WTC11 (cell line): ENCODE results near the gene GPR18. TPM values are rescaled to one million over a fixed set of nuclear protein-coding genes. Genes with fewer than 3 reads are reported as not detected.

ENCODE experiments used
- ATAC-seq: fragments of 200-7000 bp; cut with Tn5 transposase; 2 replicates; pipeline ENCODE4 v1.10.0; 2021; ENCODE audit warnings: mild to moderate bottlenecking, moderate library complexity
- CTCF ChIA-PET: fragments of 300-600 bp; sonication (Branson Sonifier 250); formaldehyde crosslinking; loops from one replicate; lab custom pipeline; 2021; ENCODE audit warnings: antibody characterized with exemption; lab: Charles Lee
- POLR2A ChIA-PET: fragments of 350-600 bp; sonication (Branson Sonifier 250); formaldehyde crosslinking; loops from one replicate; lab custom pipeline; 2021; ENCODE audit warnings: antibody characterized with exemption; lab: Charles Lee
- DNase-seq: peaks from one replicate; pipeline ENCODE4 v3.0.0; 2021; ENCODE audit warnings: low spot score
- H3K27ac Mint-ChIP-seq: 2 replicates; pipeline ENCODE4 v1.8.0; 2021; ENCODE audit warnings: mixed read lengths
- H3K27me3 Mint-ChIP-seq: 2 replicates; pipeline ENCODE4 v1.8.0; 2021; ENCODE audit warnings: low read depth, mild to moderate bottlenecking, moderate library complexity, mixed read lengths
- H3K36me3 Mint-ChIP-seq: 2 replicates; pipeline ENCODE4 v1.8.0; 2021; ENCODE audit warnings: mixed read lengths
- H3K4me1 Mint-ChIP-seq: 2 replicates; pipeline ENCODE4 v1.8.0; 2022; ENCODE audit warnings: mixed read lengths
- H3K4me3 Mint-ChIP-seq: 2 replicates; pipeline ENCODE4 v1.8.0; 2021; ENCODE audit warnings: mild to moderate bottlenecking, moderate library complexity, mixed read lengths
- H3K9me3 Mint-ChIP-seq: 2 replicates; pipeline ENCODE4 v1.8.0; 2021; ENCODE audit warnings: mixed read lengths
- CDX4 ChIP-seq: fragments of 250-450 bp; sonication (Bioruptor Pico); IDR thresholded peaks from 2 replicates; pipeline ENCODE4 v1.9.0; 2021; ENCODE audit warnings: moderate library complexity, mild to moderate bottlenecking, inconsistent platforms, borderline replicate concordance
- CREB1 ChIP-seq: sonication (generic); formaldehyde crosslinking; IDR thresholded peaks from 2 replicates; pipeline ENCODE4 v1.8.0; 2023; ENCODE audit warnings: mild to moderate bottlenecking, missing genetic modification reagents
- E2F4 ChIP-seq: sonication (generic); formaldehyde crosslinking; IDR thresholded peaks from 2 replicates; pipeline ENCODE4 v1.8.1; 2022; ENCODE audit warnings: low read depth, mild to moderate bottlenecking, moderate library complexity, missing genetic modification reagents, borderline replicate concordance
- ETV6 ChIP-seq: sonication (generic); formaldehyde crosslinking; IDR thresholded peaks from 2 replicates; pipeline ENCODE4 v1.8.1; 2022; ENCODE audit warnings: mild to moderate bottlenecking, missing genetic modification reagents
- FOXP4 ChIP-seq: sonication (generic); formaldehyde crosslinking; IDR thresholded peaks from 2 replicates; pipeline ENCODE4 v1.8.0; 2022; ENCODE audit warnings: mild to moderate bottlenecking, missing genetic modification reagents
- GABPB1 ChIP-seq: sonication (generic); formaldehyde crosslinking; IDR thresholded peaks from 2 replicates; pipeline ENCODE4 v1.8.1; 2023; ENCODE audit warnings: mild to moderate bottlenecking, missing genetic modification reagents
- MLX ChIP-seq: sonication (generic); formaldehyde crosslinking; IDR thresholded peaks from 2 replicates; pipeline ENCODE4 v1.8.1; 2023; ENCODE audit warnings: mild to moderate bottlenecking, missing genetic modification reagents, moderate library complexity
- MYBL2 ChIP-seq: sonication (generic); formaldehyde crosslinking; IDR thresholded peaks from 2 replicates; pipeline ENCODE4 v1.8.1; 2023; ENCODE audit warnings: mild to moderate bottlenecking, moderate library complexity, missing genetic modification reagents
- NFATC4 ChIP-seq: fragments of 250-450 bp; sonication (Bioruptor Pico); IDR thresholded peaks from 2 replicates; pipeline ENCODE4 v1.9.0; 2021; ENCODE audit warnings: mild to moderate bottlenecking
- PRDM15 ChIP-seq: sonication (generic); formaldehyde crosslinking; IDR thresholded peaks from 2 replicates; pipeline ENCODE4 v1.8.0; 2022; ENCODE audit warnings: missing genetic modification reagents
- PRRX2 ChIP-seq: fragments of 250-450 bp; sonication (Bioruptor Pico); IDR thresholded peaks from 2 replicates; pipeline ENCODE4 v1.8.0; 2021; ENCODE audit warnings: mild to moderate bottlenecking
- SMAD3 ChIP-seq: sonication (generic); formaldehyde crosslinking; IDR thresholded peaks from 2 replicates; pipeline ENCODE4 v1.8.0; 2022; ENCODE audit warnings: missing genetic modification reagents, mild to moderate bottlenecking, borderline replicate concordance
- SMAD4 ChIP-seq: sonication (generic); formaldehyde crosslinking; IDR thresholded peaks from 2 replicates; pipeline ENCODE4 v1.8.0; 2022; ENCODE audit warnings: mild to moderate bottlenecking, missing genetic modification reagents
- TCF7 ChIP-seq: sonication (generic); formaldehyde crosslinking; IDR thresholded peaks from 2 replicates; pipeline ENCODE4 v1.8.0; 2022; ENCODE audit warnings: mild to moderate bottlenecking, low read depth, missing genetic modification reagents, moderate library complexity
- USF1 ChIP-seq: sonication (generic); formaldehyde crosslinking; IDR thresholded peaks from 2 replicates; pipeline ENCODE4 v1.8.0; 2022; ENCODE audit warnings: mild to moderate bottlenecking, missing genetic modification reagents
- ZBTB21 ChIP-seq: sonication (generic); formaldehyde crosslinking; IDR thresholded peaks from 2 replicates; pipeline ENCODE4 v1.8.1; 2023; ENCODE audit warnings: mild to moderate bottlenecking, missing genetic modification reagents, borderline replicate concordance
- ZNF138 ChIP-seq: sonication (generic); formaldehyde crosslinking; conservative IDR thresholded peaks from 2 replicates; pipeline ENCODE4 v1.8.1; 2022; ENCODE audit warnings: mild to moderate bottlenecking, moderate library complexity, missing genetic modification reagents
- ZNF416 ChIP-seq: fragments of 250-450 bp; sonication (Bioruptor Pico); IDR thresholded peaks from 2 replicates; pipeline ENCODE4 v1.9.0; 2021; ENCODE audit warnings: mild to moderate bottlenecking, inconsistent platforms
- ZNF532 ChIP-seq: fragments of 250-450 bp; sonication (Bioruptor Pico); IDR thresholded peaks from 2 replicates; pipeline ENCODE4 v1.9.0; 2021; ENCODE audit warnings: mild to moderate bottlenecking, borderline replicate concordance
- total RNA-seq: library from RNA; stranded (reverse); gene quantifications from 3 replicates; pipeline ENCODE4 v1.2.3, GENCODE V29; 2021

The GPR18 gene
- total RNA-seq, 1 experiment from 2014 or later = 0.09 TPM

GRCh38 chr13:99303863-99304521 is 45.8 kb upstream of the GPR18 start (continued):
- TF ChIP-seq ZNF532 (CRISPR knock-in tag) = no peak
- no peak for TF ChIP-seq SMAD4 (CRISPR knock-in tag)
- no peak for TF ChIP-seq GABPB1 (CRISPR knock-in tag)
- no peak for TF ChIP-seq PRRX2
- TF ChIP-seq CDX4 (CRISPR knock-in tag) = no peak
- no peak for TF ChIP-seq ETV6 (CRISPR knock-in tag)
- TF ChIP-seq, all 79 proteins: peak for 0

GRCh38 chr13:99302637-99303505 is 44.7 kb upstream of the GPR18 start:
- Mint-ChIP-seq H3K27ac (no peak overlapping the region), H3K4me1 (peaks cover 12% of the 10 kb centered on the region), H3K9me3 (no peaks in the 10 kb centered on the region), H3K4me3 (no peak overlapping the region), H3K27me3 (no peaks in the 10 kb centered on the region), H3K36me3 (no peaks in the 10 kb centered on the region)
- ATAC-seq = no peak
- CTCF ChIA-PET = interaction anchor here (1.4 kb wide), 1 partner anchor 37 kb away, joined by 3 read pairs; no protein-coding TSS in a partner anchor
- DNase-seq = no peak
- no peak for TF ChIP-seq MLX (CRISPR knock-in tag)
- no peak for TF ChIP-seq MYBL2 (CRISPR knock-in tag)
- no peak for TF ChIP-seq PRDM15
- no peak for TF ChIP-seq NFATC4 (CRISPR knock-in tag)
- no peak for TF ChIP-seq ZNF416 (CRISPR knock-in tag)
- TF ChIP-seq TCF7 = no peak
- TF ChIP-seq SMAD3 (CRISPR knock-in tag) = no peak
- no peak for TF ChIP-seq ZBTB21 (CRISPR knock-in tag)
- TF ChIP-seq E2F4 = no peak
- TF ChIP-seq FOXP4 (CRISPR knock-in tag) = no peak
- no peak for TF ChIP-seq ZNF138 (CRISPR knock-in tag)
- TF ChIP-seq CREB1 = no peak
- no peak for TF ChIP-seq USF1 (CRISPR knock-in tag)
- POLR2A ChIA-PET = no interaction called here
